Astrocyte of the spinal cord (primary cell): ENCODE measurements around the gene SPOCK1.

Experiments used
- DNase-seq: peaks from one replicate; pipeline ENCODE4 v3.0.0; 2011; ENCODE audit warnings: low read depth, low spot score
- H3K4me3 ChIP-seq: 2 replicates; pipeline ENCODE4 v1.5.1; 2011; ENCODE audit warnings: low read depth, mild to moderate bottlenecking, low read length, moderate library complexity
- in situ Hi-C: cut with HindIII; loops from 2 replicates; pipeline ENCODE4 v1.10.0; 2017; ENCODE audit warnings: low sequenced_read_pairs
- TF ChIP-seq, protein P1 (sequence below): IDR thresholded peaks from 2 replicates; pipeline ENCODE4 v1.5.1; 2012; ENCODE audit warnings: low read depth, mild to moderate bottlenecking, low read length, inconsistent platforms

SPOCK1 gene

DNA sequence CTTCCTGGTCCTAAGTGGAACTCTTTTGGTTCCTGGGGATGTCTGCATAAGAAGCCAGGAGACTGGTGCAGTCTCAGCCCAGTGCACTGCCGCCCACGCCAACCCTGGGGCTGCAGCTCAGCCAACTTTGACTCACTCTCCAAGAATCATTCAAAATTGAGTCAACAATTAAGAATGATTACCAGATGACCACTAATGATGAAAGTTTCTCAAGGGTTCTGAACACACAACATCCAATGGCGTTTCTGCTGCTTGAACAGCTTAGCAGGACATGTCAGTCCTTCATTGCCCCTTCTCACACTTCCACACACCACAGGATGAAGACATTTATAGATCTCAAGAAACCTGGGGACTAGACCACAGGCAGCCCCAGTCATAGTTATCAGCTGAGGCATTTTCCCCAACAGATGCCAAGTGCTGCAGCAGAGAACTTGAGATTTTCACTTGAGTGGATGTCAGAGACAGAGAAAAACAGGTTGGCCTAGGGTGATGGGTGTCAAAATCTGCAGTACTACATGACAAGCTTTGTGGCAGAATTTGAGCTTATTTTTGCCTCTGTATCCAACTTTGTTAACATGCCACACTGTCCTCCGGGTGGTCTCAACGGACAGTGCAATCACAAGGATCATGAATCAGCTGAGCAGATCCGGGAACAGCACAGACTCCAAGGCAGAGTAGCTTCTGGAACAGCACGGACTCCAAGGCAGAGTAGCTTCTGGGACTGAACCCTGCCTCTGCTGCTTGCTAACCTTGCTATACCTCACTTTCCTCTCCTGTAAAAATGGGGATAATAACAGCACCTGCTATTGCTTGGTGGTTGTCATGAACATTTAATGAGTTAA lies 356.1 kb downstream of the SPOCK1 start:
- TF ChIP-seq, protein P1, sequence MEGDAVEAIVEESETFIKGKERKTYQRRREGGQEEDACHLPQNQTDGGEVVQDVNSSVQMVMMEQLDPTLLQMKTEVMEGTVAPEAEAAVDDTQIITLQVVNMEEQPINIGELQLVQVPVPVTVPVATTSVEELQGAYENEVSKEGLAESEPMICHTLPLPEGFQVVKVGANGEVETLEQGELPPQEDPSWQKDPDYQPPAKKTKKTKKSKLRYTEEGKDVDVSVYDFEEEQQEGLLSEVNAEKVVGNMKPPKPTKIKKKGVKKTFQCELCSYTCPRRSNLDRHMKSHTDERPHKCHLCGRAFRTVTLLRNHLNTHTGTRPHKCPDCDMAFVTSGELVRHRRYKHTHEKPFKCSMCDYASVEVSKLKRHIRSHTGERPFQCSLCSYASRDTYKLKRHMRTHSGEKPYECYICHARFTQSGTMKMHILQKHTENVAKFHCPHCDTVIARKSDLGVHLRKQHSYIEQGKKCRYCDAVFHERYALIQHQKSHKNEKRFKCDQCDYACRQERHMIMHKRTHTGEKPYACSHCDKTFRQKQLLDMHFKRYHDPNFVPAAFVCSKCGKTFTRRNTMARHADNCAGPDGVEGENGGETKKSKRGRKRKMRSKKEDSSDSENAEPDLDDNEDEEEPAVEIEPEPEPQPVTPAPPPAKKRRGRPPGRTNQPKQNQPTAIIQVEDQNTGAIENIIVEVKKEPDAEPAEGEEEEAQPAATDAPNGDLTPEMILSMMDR, result no peak
- H3K4me3 ChIP-seq, result no peak overlapping the region
- DNase-seq, result peak; percentile 90
- in situ Hi-C loops, result no loop called here

DNA sequence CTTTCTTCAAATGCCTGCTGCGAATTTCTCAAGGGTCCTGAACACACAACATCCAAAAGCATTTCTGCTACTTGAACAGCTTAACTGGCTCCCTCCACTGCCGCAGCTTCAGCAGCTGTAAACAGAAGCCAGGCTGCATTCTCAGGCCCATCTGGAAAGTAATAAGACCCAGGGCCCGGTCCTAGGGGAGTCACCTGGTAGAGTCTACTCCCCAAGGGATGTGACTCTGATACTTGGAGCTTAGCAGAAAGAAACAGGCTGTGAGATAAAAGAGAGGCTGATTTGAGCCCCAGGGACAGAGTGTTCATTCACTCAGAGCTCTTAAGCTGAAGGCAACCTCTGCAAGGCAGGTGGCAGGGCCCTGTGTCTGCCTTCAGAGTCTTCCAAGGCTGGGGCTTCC lies 356.8 kb downstream of the SPOCK1 start:
- in situ Hi-C loops, result no loop called here
- TF ChIP-seq, protein P1, result no peak
- H3K4me3 ChIP-seq, result no peak overlapping the region
- no peak for DNase-seq

GRCh38 chr5:137141779-137142178 lies 357.3 kb downstream of the SPOCK1 start:
- H3K4me3 ChIP-seq, result no peak overlapping the region
- TF ChIP-seq, protein P1, result no peak
- DNase-seq, result no peak
- in situ Hi-C loops, result no loop called here

DNA sequence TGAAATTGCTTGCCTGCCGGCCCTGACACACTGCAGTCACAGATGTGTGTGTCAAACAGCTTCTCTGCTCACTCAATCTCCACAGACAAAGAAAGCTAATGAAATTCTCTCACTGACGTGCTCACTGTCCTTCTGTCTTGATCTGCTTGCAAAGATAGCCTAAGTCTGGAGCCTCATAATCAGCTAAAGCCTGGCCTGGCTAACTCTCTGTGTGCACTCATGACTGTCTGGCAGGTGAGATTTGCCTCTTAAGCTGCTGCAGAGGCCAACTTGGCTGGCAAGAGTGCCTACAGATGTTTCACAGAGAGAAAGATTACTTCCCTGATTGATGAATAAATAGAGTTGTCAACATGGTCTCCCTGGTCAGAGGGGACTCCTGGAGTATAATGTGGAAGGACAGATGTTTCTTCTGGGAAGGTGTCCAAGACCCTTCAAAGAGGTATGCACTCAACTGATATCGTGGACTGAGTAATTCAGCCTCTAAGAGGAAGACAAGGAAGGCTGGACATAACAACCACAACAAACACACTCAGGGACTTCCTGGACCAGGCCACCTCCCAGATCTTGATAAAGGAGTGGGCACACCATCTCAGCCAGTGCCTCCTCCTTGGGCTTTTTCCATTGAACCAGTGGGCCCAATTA lies 362.0 kb downstream of the SPOCK1 start:
- H3K4me3 ChIP-seq, result no peak overlapping the region
- in situ Hi-C loops, result no loop called here
- TF ChIP-seq, protein P1, result no peak
- DNase-seq, result no peak

GRCh38 chr5:137134920-137135532 lies 364.1 kb downstream of the SPOCK1 start:
- TF ChIP-seq, protein P1, result no peak
- in situ Hi-C loops, result no loop called here
- DNase-seq, result no peak
- no peak overlapping the region for H3K4me3 ChIP-seq

GRCh38 chr5:137129886-137130680 lies 369.0 kb downstream of the SPOCK1 start:
- in situ Hi-C loops, result no loop called here
- TF ChIP-seq, protein P1, result no peak
- no peak for DNase-seq

More at GRCh38 chr5:137129886-137130680, 369.0 kb downstream of the SPOCK1 start:
- H3K4me3 ChIP-seq, result no peak overlapping the region
